ENCODE data around the gene BCS1L. TPM values are rescaled to one million over a fixed set of nuclear protein-coding genes. Genes with fewer than 3 reads are reported as not detected.

BCS1L gene
- total and polyA plus RNA-seq, 7 donors, result 13.4 to 42.5 (median 24.8) TPM

GRCh38 chr2:218631837-218632236 lies 27.6 kb upstream of the BCS1L start:
- Histone ChIP-seq H3K36me3 (peaks cover 21 to 70% (median 40%) of the 10 kb centered on the region in 4 donors), H3K4me1 (no peaks in the 10 kb centered on the region), H3K27me3 (no peaks in the 10 kb centered on the region), H3K27ac (no peak overlapping the region), H3K4me3 (no peak overlapping the region), H3K9me3 (no peaks in the 10 kb centered on the region)
- TF ChIP-seq POLR2A (IDR thresholded peaks at IDR 0.05) (no peak), POLR2AphosphoS5 (IDR thresholded peaks at IDR 0.05) (no peak), EP300 (IDR thresholded peaks at IDR 0.05) (no peak), CTCF (IDR thresholded peaks at IDR 0.05) (no peak)
- 64 to 79% methylated on average over 4 of the region's 4 CpGs for WGBS, 2 donors
- intact Hi-C loops (cut with DNase I), result no loop called here
- DNase-seq, result no peak

- Histone ChIP-seq H3K9me3 (no peaks in the 10 kb centered on the region), H3K4me3 (no peak overlapping the region), H3K4me1 (no peaks in the 10 kb centered on the region), H3K27me3 (no peaks in the 10 kb centered on the region), H3K27ac (no peak overlapping the region), H3K36me3 (peaks cover 37 to 83% (median 67%) of the 10 kb centered on the region in 4 donors)
- TF ChIP-seq EP300 (IDR thresholded peaks at IDR 0.05), result no peak
- TF ChIP-seq POLR2A (IDR thresholded peaks at IDR 0.05), result no peak
- no peak for TF ChIP-seq POLR2AphosphoS5 (IDR thresholded peaks at IDR 0.05)
- no peak for TF ChIP-seq CTCF (IDR thresholded peaks at IDR 0.05)
- intact Hi-C loops (cut with DNase I), result no loop called here
- no peak for DNase-seq
- 94 to 97% methylated on average over 5 of the region's 5 CpGs for WGBS, 2 donors
These were observed 23.8 kb upstream of the BCS1L start for GRCh38 chr2:218635719-218636118.

- Histone ChIP-seq H3K4me1 (no peaks in the 10 kb centered on the region), H3K4me3 (no peak overlapping the region), H3K9me3 (no peaks in the 10 kb centered on the region), H3K27ac (no peak overlapping the region), H3K36me3 (peaks cover 47 to 99% (median 80%) of the 10 kb centered on the region in 4 donors), H3K27me3 (no peaks in the 10 kb centered on the region)
- no peak for DNase-seq
- TF ChIP-seq CTCF (IDR thresholded peaks at IDR 0.05), result no peak
- TF ChIP-seq POLR2A (IDR thresholded peaks at IDR 0.05), result no peak
- no peak for TF ChIP-seq POLR2AphosphoS5 (IDR thresholded peaks at IDR 0.05)
- no peak for TF ChIP-seq EP300 (IDR thresholded peaks at IDR 0.05)
- 97% methylated on average over 18 of the region's 18 CpGs for WGBS, 2 donors
- intact Hi-C loops (cut with DNase I), result no loop called here
These were observed 21.1 kb upstream of the BCS1L start for GRCh38 chr2:218638372-218638771.

- TF ChIP-seq EP300 (IDR thresholded peaks at IDR 0.05) (no peak), POLR2AphosphoS5 (IDR thresholded peaks at IDR 0.05) (no peak), POLR2A (IDR thresholded peaks at IDR 0.05) (no peak), CTCF (IDR thresholded peaks at IDR 0.05) (no peak)
- intact Hi-C loops (cut with DNase I), result loop anchor here (10.0 kb wide), 1 partner anchor 347 kb away; the partner anchor contains the start of gene TMBIM1
- DNase-seq, result no peak
- Histone ChIP-seq H3K4me1 (no peaks in the 10 kb centered on the region), H3K27ac (no peak overlapping the region), H3K27me3 (no peaks in the 10 kb centered on the region), H3K4me3 (no peak overlapping the region), H3K9me3 (no peaks in the 10 kb centered on the region), H3K36me3 (peaks cover 57 to 96% (median 75%) of the 10 kb centered on the region in 4 donors)
- 92 to 94% methylated on average over 18 of the region's 18 CpGs for WGBS, 2 donors
These were observed 17.3 kb upstream of the BCS1L start for GRCh38 chr2:218642121-218642656.

- Histone ChIP-seq H3K4me1 (no peaks in the 10 kb centered on the region), H3K36me3 (peaks cover 59 to 96% (median 72%) of the 10 kb centered on the region in 4 donors)
- intact Hi-C loops (cut with DNase I), result loop anchor here (10.0 kb wide), 1 partner anchor 348 kb away; the partner anchor contains the start of gene TMBIM1
These were observed 16.7 kb upstream of the BCS1L start for GRCh38 chr2:218642786-218643185.

More at GRCh38 chr2:218642786-218643185, 16.7 kb upstream of the BCS1L start:
- no peak for DNase-seq
- WGBS, 2 donors, result 94% methylated on average over 17 of the region's 17 CpGs
- TF ChIP-seq EP300 (IDR thresholded peaks at IDR 0.05) (no peak), POLR2AphosphoS5 (IDR thresholded peaks at IDR 0.05) (no peak), POLR2A (IDR thresholded peaks at IDR 0.05) (no peak), CTCF (IDR thresholded peaks at IDR 0.05) (no peak)
- Histone ChIP-seq H3K27ac (no peak overlapping the region), H3K4me3 (no peak overlapping the region), H3K27me3 (no peaks in the 10 kb centered on the region), H3K9me3 (no peaks in the 10 kb centered on the region)

Data from sigmoid colon (tissue), 7 donors.